Mucosa of descending colon (tissue), 3 donors: Measurements from ENCODE around the gene PBOV1. TPM values are rescaled to one million over a fixed set of nuclear protein-coding genes. Genes with fewer than 3 reads are reported as not detected.

Source experiments
- ATAC-seq: fragments of 200-7000 bp; cut with Tn5 transposase; one replicate; pipeline ENCODE4 v1.9.1; 2020; ENCODE audit warnings: mild to moderate bottlenecking, moderate library complexity
- DNase-seq, 3 donors: peaks; one replicate each; pipeline ENCODE4 v3.0.0-alpha.2; 2020
- H3K36me3 ChIP-seq: fragments of 200-600 bp; one replicate; pipeline ENCODE4 v1.8.0; 2021; ENCODE audit warnings: low read depth, mild to moderate bottlenecking
- H3K4me1 ChIP-seq: fragments of 200-600 bp; one replicate; pipeline ENCODE4 v1.8.0; 2021; ENCODE audit warnings: low read depth, mild to moderate bottlenecking
- H3K4me3 ChIP-seq: fragments of 200-600 bp; one replicate; pipeline ENCODE4 v1.8.0; 2021; ENCODE audit warnings: mild to moderate bottlenecking
- H3K9me3 ChIP-seq: fragments of 200-600 bp; one replicate; pipeline ENCODE4 v1.8.0; 2021; ENCODE audit warnings: mild to moderate bottlenecking
- CTCF ChIP-seq: fragments of 200-600 bp; IDR thresholded peaks from one replicate; pipeline ENCODE4 v1.8.0; 2022; ENCODE audit warnings: antibody characterized with exemption, mild to moderate bottlenecking
- intact Hi-C, 2 donors: fragments of 100-400 bp; cut with DNase I in 1 of 2; cut with micrococcal nuclease in 1 of 2; formaldehyde crosslinking; loops; one replicate each; pipeline versions ENCODE4 v1.11.0 to v1.11.1; 2022; cut with DNase I, micrococcal nuclease
- total RNA-seq, 3 donors: library from RNA; stranded (reverse); fragmentation: NEBNext Ultra II Directional in 2 of 3; extraction: Animal tissue kit (Norgen Biotek cat#: 25700) in 2 of 3; gene quantifications; one replicate each; pipeline versions ENCODE4 v1.2.1 to v1.2.4, GENCODE V29; 2021 to 2023
- donor health status: DM: no; HTN: no; CAD: no; lungs with moderate emphysema.
- donor health status: DM: no; HTN: no; CAD: no.
- donor health status: DM: no; HTN: yes; CAD: no.

PBOV1 gene
- total RNA-seq, 3 donors from 2014 or later: not detected

DNA sequence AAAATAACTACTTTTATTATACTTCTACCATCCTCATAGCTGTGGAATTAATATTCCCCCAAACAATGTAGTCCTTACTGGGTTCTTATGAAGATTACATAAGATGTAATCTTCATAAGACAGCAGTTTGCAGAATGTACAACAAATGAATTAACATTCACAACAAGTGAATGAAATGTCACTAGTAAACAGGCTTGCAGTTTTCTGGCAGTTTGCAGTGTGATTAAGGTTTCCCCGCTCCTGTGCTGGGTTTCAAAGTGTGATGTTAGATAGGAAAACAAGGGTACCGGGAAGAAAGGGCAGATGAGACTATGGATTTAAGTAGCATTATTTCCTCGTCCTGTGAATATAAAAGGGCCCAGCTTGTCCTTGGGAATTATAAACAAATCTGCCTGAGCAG, 34.1 kb downstream of the PBOV1 start:
- intact Hi-C loops: no loop called here
- Histone ChIP-seq H3K4me1 (peaks cover 10% of the 10 kb centered on the region), H3K36me3 (no peaks in the 10 kb centered on the region), H3K9me3 (no peaks in the 10 kb centered on the region), H3K4me3 (no peak overlapping the region)
- ATAC-seq (no peak), DNase-seq (no peak)
- TF ChIP-seq CTCF: no peak

DNA sequence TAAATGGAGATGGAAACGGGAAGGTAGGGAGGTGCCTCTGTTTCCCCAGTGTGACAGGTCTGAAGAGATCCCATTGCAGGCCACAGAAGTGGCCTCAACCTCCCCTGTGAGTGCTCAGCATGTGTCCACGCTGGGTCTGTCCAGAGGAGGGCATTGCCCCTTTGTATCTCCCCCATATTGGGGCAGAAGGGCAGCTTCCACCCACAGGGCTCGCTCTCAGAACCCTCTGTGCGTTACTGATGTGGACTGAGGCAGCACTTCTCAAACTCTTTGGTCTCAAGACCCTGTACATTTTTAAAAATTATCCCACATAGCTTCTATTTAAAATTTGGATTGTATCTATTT, 34.5 kb downstream of the PBOV1 start:
- TF ChIP-seq CTCF: no peak
- intact Hi-C loops: no loop called here
- DNase-seq (no peak), ATAC-seq (no peak)
- H3K4me3 ChIP-seq: no peak overlapping the region
- no peaks in the 10 kb centered on the region for H3K9me3 ChIP-seq
- peaks cover 10% of the 10 kb centered on the region for H3K4me1 ChIP-seq
- H3K36me3 ChIP-seq: no peaks in the 10 kb centered on the region

DNA sequence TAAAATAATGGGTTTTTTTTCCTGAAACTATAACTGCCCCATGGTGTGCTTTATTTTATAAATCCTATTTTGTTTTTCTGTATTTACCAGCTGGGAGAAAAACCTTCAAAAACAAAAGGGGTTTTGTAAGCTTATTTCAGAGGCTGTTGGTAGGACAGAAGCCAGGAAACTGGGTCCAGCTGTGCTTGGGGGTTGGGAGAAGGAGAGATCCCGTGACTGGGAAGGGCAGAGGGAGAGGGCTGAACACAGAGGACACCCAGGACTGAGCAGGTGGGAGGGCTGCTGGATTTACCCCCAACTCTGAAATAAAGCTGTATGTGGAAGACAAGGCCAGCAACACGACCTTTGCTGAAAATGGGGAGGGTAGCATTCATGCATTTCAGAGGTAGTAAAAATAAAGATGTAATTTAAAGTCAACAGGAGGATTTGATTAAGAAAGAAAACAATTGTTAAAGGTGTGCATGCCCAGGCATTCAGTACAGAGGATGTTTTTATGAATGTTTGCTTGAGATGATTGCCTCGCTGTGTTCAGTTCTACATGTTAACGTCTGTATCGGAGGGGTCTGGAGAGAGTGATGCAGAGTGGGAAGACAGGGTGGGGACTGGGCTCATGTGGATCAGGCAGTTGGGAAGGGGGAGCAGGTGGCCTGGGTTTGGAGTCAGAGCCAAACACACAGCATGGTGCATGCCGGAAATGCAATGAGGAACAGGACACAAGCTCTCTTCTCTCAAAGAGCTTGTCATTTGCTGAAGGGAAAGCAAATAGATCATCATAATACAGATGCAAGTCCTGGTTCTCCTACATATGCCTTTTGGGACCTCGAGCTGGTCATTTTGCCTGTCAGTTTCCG, 35.1 kb downstream of the PBOV1 start:
- Histone ChIP-seq H3K4me3 (no peak overlapping the region), H3K4me1 (peaks cover 7% of the 10 kb centered on the region), H3K36me3 (no peaks in the 10 kb centered on the region), H3K9me3 (no peaks in the 10 kb centered on the region)
- ATAC-seq: peak; percentile 71
- no peak for TF ChIP-seq CTCF
- DNase-seq: peak in 1 of 3 donors; percentile 36
- intact Hi-C loops: no loop called here

DNA sequence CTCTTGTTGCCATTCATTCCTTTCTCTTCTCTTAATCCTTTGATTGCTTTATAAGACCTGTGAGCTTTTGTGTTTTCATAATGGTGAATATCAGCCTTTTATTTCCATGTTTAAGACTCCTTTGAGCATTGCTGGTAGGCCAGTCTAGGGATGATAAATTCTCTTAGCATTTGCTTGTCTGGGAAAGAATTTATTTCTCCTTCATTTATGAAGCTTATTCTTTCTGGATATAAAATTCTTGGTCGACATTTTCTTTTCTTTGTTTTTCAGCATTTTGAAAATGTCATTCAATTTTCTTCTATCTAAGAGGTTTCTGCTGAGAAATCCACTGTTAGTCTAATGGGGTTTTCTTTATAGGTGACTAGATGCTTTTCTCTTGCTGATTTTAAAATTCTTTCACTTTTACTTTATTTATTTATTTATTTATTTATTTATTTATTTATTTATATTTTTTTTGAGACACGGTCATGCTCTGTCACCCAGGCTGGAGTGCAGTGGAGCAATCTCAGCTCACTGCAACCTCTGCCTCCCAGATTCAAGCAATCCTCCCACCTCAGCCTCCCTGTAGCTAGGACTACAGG, 41.5 kb downstream of the PBOV1 start:
- no peaks in the 10 kb centered on the region for H3K4me1 ChIP-seq
- ATAC-seq: no peak

GRCh38 chr6:138175596-138175995, 42.7 kb downstream of the PBOV1 start:
- peaks cover 19% of the 10 kb centered on the region for H3K9me3 ChIP-seq
- TF ChIP-seq CTCF: no peak
- intact Hi-C loops: no loop called here
- no peaks in the 10 kb centered on the region for H3K4me1 ChIP-seq
- no peaks in the 10 kb centered on the region for H3K36me3 ChIP-seq
- no peak overlapping the region for H3K4me3 ChIP-seq
- DNase-seq (no peak), ATAC-seq (no peak)

More for the DNA sequence above, 41.5 kb downstream of the PBOV1 start:
- DNase-seq: no peak
- intact Hi-C loops: no loop called here
- TF ChIP-seq CTCF: no peak
- Histone ChIP-seq H3K9me3 (peaks cover 19% of the 10 kb centered on the region), H3K4me3 (no peak overlapping the region), H3K36me3 (no peaks in the 10 kb centered on the region)

Other genes with a start within 250 kb of the PBOV1 start
- gene PERP, start 111.1 kb downstream of the PBOV1 start, total RNA-seq: 10 to 100 TPM; 47.9 to 72.9 (median 60.3) TPM
- gene ARFGEF3, start 56.6 kb downstream of the PBOV1 start, total RNA-seq: 10 to 100 TPM; 10.1 to 24.3 (median 21.1) TPM
- 1 to 10 TPM in 1 of 3 donors, not detected in 2; 4.0 TPM for gene SMIM28, start 159.4 kb upstream of the PBOV1 start, total RNA-seq
- 100 to 1,000 TPM in 1 of 3 donors, 10 to 100 TPM in 2; 78.5 to 101 (median 88.7) TPM for gene HEBP2, start 185.7 kb upstream of the PBOV1 start, total RNA-seq